ENCODE results near the gene NABP1. TPM values are rescaled to one million over a fixed set of nuclear protein-coding genes. Genes with fewer than 3 reads are reported as not detected.

The NABP1 gene
- total RNA-seq, 1 donor from 2014 or later: 32.8 TPM

DNA sequence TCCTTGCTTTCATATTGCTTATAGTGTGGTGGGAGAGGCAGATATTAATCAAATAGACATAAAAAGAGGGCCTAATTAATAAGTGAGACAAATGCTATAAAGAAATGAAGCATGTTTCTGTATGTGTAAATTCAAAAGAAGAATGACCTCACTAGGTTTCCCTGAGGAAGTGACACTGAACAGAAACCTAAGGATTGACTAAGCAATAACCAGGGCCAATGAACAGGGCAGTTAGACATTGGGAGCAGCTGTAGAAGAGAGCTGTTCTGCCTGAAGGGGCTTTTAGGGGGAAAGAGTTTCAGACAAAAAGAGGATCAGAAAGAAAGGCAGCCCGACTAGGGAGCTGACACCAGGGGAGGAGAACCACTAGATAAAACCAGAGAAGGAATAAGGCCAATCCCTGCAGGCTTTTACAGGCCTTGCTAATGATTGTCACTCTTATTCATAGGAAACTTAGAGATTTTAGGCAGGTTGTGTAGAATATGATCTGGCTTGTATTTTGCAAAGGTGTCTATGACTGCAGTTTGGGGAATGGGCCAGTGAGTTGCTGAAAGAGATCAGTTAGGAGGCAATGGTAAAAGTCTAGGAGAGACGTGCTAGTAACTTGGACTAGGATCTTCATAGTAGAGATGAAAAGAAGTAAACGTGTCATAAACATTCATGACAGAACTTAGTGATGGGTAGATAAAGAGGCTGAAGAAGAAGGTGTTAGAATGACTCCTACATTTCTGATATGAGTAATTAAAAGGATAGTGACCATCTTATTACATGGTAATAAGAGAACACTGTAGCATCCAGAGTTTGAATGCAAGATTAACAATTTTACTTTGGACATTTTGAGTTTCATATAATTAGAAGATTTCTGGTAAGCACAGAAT is 26.8 kb upstream of the NABP1 start:
- peak; percentile 42 for ATAC-seq

DNA sequence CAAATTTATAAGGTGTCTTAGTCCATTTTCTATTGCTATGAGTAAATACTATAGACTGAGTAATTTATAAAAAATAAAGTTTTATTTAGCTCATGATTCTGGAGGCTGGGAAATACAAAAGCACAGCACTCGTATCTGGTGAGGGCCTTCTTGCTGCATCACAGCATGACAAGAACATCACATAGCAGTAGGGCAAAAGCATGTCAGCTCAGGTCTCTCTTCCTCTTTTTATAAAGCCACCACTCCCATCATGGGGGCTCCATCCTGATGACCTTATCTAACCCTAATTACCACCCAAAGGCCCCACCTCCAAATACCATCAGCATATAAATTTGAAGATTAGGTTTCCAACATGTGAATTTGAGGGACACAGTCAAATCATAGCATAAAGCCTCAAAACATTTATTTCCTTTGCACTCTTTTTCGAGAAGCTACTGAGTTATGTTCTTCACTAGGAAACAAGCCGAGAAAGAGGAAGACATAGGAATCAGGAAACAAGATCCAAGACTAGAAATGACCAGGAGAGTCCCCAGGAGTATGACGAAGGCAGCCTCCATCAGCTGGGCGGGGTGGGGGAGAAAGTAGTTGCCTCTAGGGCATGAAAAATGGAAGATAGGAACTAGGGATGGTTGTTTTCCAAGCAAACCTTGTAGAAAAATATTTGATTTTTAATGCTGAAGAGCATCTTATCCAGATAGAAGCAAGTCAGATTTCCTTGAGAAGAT is 24.1 kb upstream of the NABP1 start:
- ATAC-seq: no peak

DNA sequence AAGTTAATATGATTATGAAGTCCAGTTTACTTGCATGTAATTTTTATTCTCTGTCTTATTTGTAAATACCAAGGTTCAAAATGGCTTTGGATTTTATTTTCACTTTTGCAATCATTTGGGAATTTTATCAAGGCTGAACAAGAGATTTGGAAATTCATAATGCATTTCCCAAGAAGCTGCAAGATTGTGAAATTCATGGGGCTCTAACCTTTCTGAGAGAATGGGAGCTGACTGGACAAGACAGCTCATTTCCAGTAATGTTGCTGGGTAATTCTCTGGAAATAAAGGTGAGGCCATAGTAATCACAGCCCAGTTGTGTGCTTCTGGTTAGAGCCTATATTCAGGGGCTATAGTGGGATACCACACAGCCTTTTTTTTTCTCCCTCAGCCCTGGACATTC is 21.5 kb upstream of the NABP1 start:
- ATAC-seq: peak; percentile 62

DNA sequence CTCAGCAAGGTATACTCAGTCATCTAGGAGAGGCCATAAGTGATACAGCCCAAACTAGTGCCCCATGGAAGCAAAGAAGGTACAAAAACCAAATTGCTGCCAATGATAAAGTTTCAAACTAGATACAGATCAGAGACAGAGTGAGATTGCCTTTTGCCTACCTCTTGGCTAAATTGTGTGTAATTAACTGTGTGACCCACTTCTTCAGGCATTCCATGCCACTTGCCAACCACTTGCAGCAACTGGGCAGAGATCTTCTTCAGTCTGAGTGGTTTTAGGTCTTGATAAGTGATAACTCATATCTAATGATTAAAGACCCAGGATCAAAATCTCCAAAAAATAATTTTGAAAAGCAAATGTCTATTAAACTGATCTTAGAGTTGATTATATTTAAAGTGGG is 21.1 kb upstream of the NABP1 start:
- no peak for ATAC-seq

DNA sequence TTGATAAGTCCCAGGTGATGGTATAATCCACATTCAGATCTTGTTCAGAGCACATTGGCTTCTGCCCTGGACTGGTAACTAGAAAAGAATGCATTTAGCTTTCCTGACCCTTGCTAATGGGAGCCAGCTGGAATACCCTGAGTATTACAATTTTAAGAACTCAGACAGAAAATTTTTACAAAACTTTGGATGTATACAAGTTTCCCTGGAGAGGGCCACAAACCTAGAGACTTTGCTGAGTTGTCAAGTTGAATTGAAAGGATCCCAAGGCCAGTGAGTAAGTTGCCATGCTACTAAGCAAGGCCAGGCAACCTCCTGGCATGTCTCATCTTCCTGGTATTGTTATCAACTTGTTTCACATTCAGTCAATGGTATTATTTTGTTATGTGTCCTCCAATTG is 20.0 kb upstream of the NABP1 start:
- peak; percentile 79 for ATAC-seq

DNA sequence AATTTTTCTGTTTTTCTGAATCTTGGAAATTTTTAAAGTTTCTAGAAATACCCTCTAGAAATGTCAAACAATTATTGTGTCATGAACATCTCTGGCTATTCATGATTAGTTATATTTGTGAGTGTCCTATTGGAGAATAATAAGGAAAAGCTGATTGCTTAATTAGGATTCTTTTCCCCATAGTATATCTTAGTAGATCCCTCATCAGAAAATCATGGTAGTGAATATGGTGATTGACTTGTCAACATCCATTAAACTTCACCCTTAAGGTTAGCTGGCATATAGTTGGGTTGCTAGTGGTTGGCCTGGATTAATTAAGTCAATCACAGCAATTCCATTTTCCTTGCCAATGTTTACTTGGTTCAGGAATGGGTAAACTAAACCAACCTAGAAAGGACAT is 18.7 kb upstream of the NABP1 start:
- ATAC-seq: no peak

DNA sequence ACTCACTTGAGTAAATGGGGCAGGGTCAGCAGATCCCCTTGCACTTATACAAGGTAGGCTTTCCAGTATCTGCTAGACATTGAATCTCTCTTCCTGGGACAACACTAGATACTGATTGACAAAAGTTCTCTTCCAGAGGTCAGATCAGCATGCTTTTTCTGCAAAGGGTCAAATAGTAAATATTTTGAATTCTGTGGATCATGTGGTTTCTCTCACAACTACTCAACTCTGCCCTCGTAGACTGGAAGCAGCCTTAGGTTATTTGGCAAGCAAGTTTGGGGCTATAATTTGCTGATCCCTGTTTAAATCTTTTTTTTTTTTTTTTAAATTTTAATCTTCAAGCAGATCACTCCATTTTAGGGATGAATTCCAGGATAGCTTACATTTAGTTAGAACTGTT is 17.4 kb upstream of the NABP1 start:
- ATAC-seq: no peak

DNA sequence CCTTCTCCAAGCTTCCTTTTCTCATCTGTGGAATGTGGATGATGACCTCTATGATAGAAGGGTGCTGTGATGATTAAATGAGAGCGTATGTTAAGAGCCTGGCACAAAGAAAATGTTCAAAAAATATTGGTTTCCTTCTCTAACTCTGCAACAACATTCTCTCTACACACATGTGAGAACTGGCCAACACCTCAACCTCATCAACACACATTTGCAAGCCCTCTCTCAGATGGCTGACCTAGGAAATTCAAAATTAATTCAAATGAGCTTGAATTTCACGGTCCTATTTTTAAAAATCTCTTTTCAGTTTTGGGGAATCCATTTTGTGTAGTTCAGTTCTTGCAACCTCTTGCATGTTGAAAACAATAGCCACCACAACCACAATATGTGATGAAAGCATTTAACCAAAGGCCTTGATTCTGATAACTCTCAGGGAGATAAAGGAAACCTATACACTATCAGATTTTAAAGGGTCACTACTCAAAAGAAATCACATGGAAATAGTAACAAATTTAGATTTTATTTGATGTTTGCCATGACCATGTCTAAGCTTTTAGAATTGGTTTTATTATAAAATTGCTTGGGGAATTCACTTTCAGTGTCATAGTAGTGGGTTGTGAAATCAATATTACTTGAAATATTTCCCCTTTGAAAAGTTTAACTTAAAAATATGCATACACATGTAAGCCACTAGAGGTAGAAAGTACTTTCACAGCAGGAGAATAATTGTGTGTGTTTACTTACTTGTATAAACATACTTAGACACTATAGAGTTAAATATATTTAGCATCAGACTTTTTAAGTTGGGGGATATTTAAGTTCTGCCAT is 16.6 kb upstream of the NABP1 start:
- ATAC-seq: no peak

DNA sequence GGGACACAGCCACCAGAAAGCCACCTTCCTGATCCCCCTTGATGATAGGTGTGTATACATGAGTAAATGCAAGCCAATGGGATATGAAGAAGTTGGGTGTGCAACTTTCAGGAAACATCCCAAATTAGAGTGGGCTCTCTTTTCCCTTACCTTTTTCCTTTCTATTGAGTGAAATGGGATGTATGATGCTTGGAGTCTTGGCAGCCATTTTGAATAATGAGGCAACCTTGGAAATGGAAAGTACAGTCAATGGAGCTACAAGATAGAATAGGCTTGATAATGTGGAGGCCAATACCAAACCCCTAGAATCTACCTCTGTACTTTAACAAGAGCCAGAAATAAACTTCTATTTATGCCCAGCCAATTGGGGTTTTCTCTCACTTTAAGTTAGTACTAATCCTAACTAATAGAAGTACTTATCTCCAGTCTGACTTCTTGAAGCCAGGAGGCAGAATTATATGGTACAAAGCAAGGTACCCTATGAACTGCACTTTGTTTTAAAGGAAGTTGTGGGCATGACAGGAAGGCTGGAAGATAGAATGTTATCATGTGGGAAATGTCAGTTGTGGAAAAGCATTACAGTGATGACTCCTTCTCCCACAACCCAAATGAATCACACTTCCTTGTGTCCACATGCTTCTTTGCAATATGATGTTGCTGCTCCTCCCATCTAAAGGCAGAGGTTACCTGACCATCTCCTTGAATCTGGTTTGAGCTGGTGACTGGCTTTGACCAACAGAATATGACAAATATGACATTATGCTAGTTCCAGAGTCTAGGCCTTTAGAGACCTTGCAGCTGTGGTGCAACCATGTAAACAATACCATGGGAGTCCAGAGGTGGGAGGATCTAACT is 12.9 kb upstream of the NABP1 start:
- peak; percentile 71 for ATAC-seq

DNA sequence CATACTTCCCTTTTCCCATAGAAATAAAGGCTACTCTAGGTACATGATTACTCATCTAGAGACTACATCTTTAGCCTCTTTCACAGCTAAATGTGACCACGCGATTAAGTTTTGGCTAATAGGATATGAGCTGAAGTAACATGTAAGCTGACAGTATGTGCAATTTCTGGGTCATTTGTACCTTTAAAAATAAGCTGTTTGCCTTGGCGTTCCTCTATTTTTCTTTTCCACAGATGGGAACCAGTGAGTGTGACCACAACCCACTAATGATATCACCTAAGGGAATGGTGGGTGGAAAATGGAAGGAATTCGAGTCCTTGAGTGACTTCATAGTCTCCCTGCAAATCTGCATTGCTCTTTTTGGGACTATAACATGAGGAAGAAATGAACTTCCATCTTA is 11.7 kb upstream of the NABP1 start:
- ATAC-seq: no peak

DNA sequence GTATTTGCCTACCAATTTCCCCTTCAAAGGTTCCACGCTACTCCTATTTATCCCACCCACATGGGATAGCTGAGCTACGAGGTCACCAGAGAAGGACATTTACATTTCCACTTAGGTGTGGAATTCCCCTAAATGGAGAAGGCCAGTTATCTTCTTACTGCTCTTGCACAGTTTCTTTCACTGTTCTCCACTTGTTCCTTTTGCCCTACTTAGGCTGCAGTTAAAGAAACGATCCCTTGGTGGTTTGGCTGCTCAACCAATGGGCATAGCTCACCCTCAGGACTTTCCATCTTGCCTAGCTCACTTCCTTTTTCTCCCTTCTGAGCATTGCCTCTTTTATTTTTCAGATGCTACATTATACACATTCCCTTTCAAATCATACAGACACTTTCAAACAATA is 11.2 kb upstream of the NABP1 start:
- no peak for ATAC-seq

DNA sequence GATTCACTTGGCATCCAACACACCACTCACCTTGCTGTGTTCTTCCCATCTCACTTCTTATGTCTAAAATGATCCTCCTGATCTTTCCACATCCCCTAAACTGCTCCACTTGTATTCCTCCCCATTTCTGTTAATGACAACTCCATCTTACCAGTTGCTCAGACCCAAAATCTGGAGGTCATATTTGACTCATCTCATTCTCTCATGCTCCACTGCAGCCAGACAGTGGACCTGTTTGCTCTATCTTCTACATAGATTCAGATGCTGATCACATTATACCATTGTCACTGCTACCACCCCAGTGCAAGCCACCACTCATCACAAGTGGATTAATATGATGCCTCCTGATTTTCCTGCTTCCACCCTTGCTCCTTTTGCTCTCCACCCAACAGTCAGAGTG is 7.9 kb upstream of the NABP1 start:
- no peak for ATAC-seq

DNA sequence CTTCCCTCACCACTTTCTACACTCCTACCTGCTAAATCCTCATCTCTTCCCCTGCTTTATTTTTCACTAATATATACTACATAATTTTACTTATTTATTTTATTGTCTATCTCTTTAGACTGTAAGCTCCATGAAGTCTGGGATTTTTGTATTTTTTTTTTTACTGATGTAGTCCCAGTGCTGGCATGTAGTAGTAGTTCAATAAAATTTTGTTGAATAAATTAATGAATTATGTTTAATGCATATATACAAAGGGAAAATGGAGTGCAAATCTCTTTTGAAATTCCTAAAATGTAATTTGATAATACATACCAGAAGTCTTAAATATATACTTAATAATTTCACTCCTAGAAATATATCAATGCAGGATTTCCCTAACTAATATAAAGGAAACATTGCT is 7.1 kb upstream of the NABP1 start:
- ATAC-seq: no peak

DNA sequence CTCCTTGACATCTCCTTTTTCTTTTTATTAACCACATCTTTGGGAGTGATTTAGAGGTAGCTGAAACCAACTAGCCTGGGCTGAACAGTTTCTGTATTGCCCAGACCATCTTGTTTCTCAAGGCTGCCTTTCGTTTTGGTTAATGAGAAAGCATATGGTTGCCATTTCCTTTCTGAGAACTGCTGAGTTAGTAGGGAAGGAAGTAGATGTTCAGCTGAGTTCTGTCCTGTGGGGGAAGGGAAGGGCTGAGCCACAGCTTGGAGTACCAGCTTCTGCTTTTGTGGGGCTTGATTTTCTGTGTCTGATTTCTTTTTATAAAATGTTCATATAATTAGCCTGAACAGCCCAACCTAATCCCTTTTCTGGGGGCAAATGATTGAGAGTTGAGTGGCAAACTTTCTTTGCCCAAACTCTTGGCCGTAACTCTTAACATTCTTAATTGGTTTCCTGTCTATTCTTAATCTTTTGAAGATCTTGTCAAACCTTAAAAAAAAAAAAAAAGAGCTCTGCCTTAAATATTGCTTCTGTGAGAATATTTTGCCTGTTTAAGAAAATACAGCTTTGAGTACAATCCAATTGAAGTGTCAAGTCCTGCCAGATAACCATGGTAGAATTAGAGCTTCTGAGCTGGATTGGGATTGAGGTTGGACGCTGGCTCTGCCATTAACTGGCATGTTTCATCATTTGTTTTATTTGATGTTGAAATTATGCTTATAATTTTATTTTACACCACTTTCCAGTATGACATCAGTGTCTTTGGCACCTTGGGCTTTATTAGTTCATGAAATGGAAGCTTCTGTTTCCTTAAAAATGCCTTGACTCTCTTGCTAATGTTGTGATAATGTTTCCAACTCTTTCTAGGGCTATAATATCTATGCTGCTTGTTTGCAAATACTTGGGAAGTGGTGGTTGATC is 1.9 kb upstream of the NABP1 start:
- ATAC-seq: no peak

DNA sequence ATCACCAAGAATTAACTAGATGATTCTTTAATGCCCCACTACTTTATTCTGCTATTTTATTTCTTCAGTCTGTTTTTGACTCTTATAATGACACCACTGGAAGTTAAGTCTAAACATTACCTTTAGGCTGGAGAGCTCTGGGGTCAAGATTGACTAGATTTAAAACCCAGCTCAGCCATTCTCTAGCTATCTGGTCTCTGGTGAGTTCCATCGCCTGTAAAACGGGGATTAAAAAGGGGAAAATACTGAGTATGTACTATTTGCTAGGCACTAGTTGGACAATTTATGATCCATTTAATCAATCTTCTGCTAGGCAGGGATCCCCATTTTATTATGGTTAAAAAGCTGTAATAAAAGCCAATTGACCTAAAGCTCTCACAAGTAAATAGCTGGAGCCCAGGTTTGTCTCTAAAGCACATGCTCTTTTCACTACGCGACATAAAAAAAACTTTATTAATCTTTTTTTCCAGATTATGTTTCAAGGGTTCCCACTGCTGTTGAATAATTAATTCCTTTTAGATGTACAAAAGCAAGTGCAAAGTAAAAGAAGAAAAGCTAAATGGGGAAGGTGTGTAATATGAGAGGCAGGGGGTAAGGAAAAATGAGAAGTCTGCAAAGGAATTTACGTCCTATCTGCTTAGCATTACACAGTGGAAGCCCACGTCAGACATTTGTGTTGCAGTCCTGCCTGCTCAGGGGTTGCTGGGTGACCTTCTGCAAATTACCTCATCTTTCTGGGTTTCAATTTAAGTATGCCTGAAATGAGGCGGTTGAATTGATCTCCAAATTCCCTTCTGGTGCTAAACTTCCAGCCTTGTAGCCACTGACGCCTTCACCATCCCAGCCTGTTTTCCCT is 918 bp upstream of the NABP1 start:
- peak; percentile 5 for ATAC-seq

DNA sequence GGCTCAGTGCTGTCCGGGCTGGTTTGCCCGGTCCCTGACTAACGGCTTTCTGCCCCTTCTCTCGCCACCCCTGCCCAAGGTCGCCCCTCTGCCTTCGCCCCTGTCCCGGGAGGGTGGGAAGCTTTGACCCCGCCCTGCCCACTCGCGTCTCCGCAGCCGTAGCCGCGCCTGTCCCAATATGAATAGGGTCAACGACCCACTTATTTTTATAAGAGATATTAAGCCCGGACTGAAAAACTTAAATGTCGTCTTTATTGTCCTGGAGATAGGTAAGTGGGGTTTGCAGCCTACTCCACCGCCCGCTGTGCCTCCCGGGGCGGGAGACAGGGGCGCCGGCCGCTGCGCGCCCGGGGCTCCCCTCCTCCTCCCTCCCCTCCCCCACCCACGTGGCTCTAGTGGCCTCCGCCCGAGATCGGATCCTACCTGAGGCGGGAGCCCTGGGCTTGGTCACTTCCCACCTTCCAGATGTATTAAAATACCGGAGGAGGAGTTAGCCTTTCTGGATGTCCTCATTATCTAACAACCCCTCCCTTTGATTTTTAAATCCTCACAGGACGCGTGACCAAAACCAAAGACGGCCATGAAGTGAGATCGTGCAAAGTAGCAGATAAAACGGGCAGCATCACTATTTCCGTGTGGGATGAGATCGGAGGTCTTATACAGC is 633 bp downstream of the NABP1 start:
- ATAC-seq: peak; percentile 59

DNA sequence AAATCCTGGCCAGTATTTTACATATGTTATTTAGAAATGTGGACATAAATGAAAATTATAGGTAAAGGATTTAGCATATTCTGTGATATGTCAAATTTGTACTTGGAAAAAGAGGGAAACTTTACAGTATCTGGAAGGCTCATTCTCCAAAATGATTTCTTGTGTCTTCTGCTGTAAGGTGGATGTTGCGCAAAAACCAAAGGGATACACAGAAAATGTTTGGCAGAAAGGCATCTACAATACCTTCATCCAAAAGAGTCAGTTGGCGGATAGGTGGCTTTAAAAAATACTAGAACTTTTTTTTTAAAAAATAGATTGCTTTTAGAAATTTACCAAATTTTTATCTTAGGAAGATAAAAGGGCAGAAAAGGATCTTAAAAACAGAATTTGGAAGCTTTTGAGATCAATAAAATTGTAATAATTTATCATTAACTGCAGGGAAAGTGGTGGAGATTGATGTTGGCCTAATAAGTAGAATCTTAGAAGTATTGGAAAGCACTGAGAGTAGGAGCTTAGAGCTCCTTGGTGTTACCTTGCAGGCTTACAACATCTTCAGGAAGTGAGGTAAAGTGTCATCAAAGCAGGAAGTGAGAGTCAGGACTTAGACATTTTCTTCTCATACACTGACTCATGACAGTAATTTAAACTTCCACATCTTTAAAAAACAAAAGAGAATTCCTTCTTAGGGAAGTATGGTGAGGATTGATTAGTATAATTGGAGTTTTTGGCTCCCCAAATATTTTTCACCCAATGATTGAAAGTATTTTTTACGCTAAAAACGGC is 2.1 kb downstream of the NABP1 start:
- ATAC-seq: peak; percentile 46

DNA sequence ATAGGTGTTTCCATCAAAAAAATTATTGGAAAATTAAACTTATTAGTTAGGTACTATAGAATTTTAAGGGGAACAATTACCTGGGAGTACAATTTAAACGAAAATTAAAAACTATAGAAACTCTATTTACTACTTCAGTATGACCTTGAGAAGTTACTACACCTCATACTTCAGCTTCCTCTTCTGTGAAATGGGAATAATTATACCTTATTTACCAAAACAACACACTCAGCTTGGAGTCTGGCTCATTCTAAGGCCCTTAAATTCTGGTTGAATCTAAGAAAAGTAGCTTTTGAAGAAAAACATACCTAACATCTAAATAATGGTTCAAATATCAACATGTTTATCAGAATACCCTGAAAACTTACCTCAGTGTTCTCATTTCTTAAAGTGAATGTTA is 2.7 kb downstream of the NABP1 start:
- no peak for ATAC-seq

DNA sequence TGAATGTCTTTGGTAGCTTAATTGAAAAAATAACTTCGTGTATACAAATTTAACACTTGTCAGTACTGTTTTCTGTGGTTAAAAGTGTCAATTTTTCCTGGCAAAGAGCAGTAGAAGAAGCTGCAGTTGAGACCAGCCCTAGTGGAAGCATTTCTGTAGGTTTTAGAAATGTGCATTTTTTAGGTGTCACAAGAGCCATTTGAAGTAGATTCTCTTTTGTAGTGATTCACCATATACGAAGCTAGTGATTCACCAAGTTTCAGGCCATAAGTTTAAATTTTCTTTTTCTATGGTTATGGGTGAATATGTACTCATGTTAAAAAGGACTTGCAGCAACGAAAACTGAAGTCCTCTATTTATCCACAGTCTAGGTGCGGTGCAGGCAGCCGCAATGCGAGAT is 4.2 kb downstream of the NABP1 start:
- ATAC-seq: no peak

Measured in esophagus mucosa (tissue), 1 donor.